HG02678 (cell line): ENCODE results near the gene HYDIN.
"Not testable (repeated sequence)": the region's sequence is repeated elsewhere in the genome, so short reads cannot be mapped to it uniquely, and the experiment has no call there.

Source experiments
- ATAC-seq: cut with Tn5 transposase; IDR thresholded peaks from one replicate; pipeline ENCODE4 v1.9.1; 2021; ENCODE audit warnings: mild to moderate bottlenecking, moderate library complexity; ENCODE audit not compliant: unreplicated experiment

The HYDIN gene

GRCh38 chr16:71143246-71143645, 87.3 kb downstream of the HYDIN start:
- ATAC-seq, result peak; percentile 36

- ATAC-seq, result not testable (repeated sequence)
Measured at GRCh38 chr16:71110565-71110964, 120.0 kb downstream of the HYDIN start.

GRCh38 chr16:71109656-71110208, 120.8 kb downstream of the HYDIN start:
- ATAC-seq, result not testable (repeated sequence)

- ATAC-seq, result not testable (repeated sequence)
Measured at GRCh38 chr16:71105881-71106280, 124.6 kb downstream of the HYDIN start.

- not testable (repeated sequence) for ATAC-seq
Measured at GRCh38 chr16:71083573-71083972, 146.9 kb downstream of the HYDIN start.

- ATAC-seq, result not testable (repeated sequence)
Measured at GRCh38 chr16:71080777-71081176, 149.7 kb downstream of the HYDIN start.

GRCh38 chr16:71080262-71080661, 150.3 kb downstream of the HYDIN start:
- ATAC-seq, result not testable (repeated sequence)

GRCh38 chr16:71070651-71071050, 159.9 kb downstream of the HYDIN start:
- not testable (repeated sequence) for ATAC-seq

GRCh38 chr16:71069842-71070241, 160.7 kb downstream of the HYDIN start:
- not testable (repeated sequence) for ATAC-seq

- ATAC-seq, result not testable (repeated sequence)
Measured at GRCh38 chr16:71053897-71054609, 176.5 kb downstream of the HYDIN start.

GRCh38 chr16:71050307-71050706, 180.2 kb downstream of the HYDIN start:
- not testable (repeated sequence) for ATAC-seq

- not testable (repeated sequence) for ATAC-seq
Measured at GRCh38 chr16:71039368-71040111, 191.0 kb downstream of the HYDIN start.

- ATAC-seq, result not testable (repeated sequence)
Measured at GRCh38 chr16:71038421-71038820, 192.1 kb downstream of the HYDIN start.

GRCh38 chr16:71037987-71038386, 192.5 kb downstream of the HYDIN start:
- ATAC-seq, result not testable (repeated sequence)

- not testable (repeated sequence) for ATAC-seq
Measured at GRCh38 chr16:71028032-71028727, 202.3 kb downstream of the HYDIN start.

- ATAC-seq, result not testable (repeated sequence)
Measured at GRCh38 chr16:71027511-71027910, 203.0 kb downstream of the HYDIN start.

- not testable (repeated sequence) for ATAC-seq
Measured at GRCh38 chr16:71023851-71024439, 206.6 kb downstream of the HYDIN start.

GRCh38 chr16:71021961-71022537, 208.5 kb downstream of the HYDIN start:
- ATAC-seq, result not testable (repeated sequence)

- not testable (repeated sequence) for ATAC-seq
Measured at GRCh38 chr16:71019067-71019682, 211.3 kb downstream of the HYDIN start.

GRCh38 chr16:71015419-71015818, 215.1 kb downstream of the HYDIN start:
- ATAC-seq, result not testable (repeated sequence)
